ENCODE measurements around the gene SSR3.

SSR3 gene

GRCh38 chr3:156497326-156497725 is 57.6 kb downstream of the SSR3 start:
- TF ChIP-seq ISL1 (CRISPR knock-in tag; IDR thresholded peaks at IDR 0.05) = peak; percentile 83
- no peak for TF ChIP-seq TCF4 (CRISPR knock-in tag; IDR thresholded peaks at IDR 0.05; ENCODE audit: borderline replicate concordance)
- peak; percentile 46 for ATAC-seq

- ATAC-seq = no peak
- TF ChIP-seq ZNF70 (CRISPR knock-in tag; IDR thresholded peaks at IDR 0.05) (no peak), ZFP3 (CRISPR knock-in tag; IDR thresholded peaks at IDR 0.05) (no peak), TCF4 (CRISPR knock-in tag; IDR thresholded peaks at IDR 0.05; ENCODE audit: borderline replicate concordance) (no peak), ESRRG (CRISPR knock-in tag; IDR thresholded peaks at IDR 0.05) (no peak), CSDC2 (CRISPR knock-in tag; IDR thresholded peaks at IDR 0.05) (no peak), RARB (CRISPR knock-in tag; IDR thresholded peaks at IDR 0.05) (no peak), ZC3H10 (CRISPR knock-in tag; IDR thresholded peaks at IDR 0.05) (no peak), ISL1 (CRISPR knock-in tag; IDR thresholded peaks at IDR 0.05) (no peak), ARNTL (CRISPR knock-in tag; IDR thresholded peaks at IDR 0.05; ENCODE audit: borderline replicate concordance, low read depth) (no peak), BACH2 (CRISPR knock-in tag; IDR thresholded peaks at IDR 0.05; ENCODE audit: borderline replicate concordance) (no peak), ZFP30 (CRISPR knock-in tag; IDR thresholded peaks at IDR 0.05) (no peak), PATZ1 (CRISPR knock-in tag; IDR thresholded peaks at IDR 0.05; ENCODE audit: borderline replicate concordance) (no peak), GLIS3 (CRISPR knock-in tag; IDR thresholded peaks at IDR 0.05) (no peak), TSHZ2 (CRISPR knock-in tag; IDR thresholded peaks at IDR 0.05) (no peak), CREB5 (CRISPR knock-in tag; IDR thresholded peaks at IDR 0.05; ENCODE audit: low read depth) (no peak)
Observed at GRCh38 chr3:156495816-156496215, 59.1 kb downstream of the SSR3 start.

GRCh38 chr3:156493887-156494286 is 61.0 kb downstream of the SSR3 start:
- TF ChIP-seq ZFP3 (CRISPR knock-in tag; IDR thresholded peaks at IDR 0.05) (no peak), ZFP30 (CRISPR knock-in tag; IDR thresholded peaks at IDR 0.05) (no peak), TCF4 (CRISPR knock-in tag; IDR thresholded peaks at IDR 0.05; ENCODE audit: borderline replicate concordance) (no peak), GLIS3 (CRISPR knock-in tag; IDR thresholded peaks at IDR 0.05) (no peak), TOX (CRISPR knock-in tag; IDR thresholded peaks at IDR 0.05; ENCODE audit: borderline replicate concordance) (no peak), ARNTL (CRISPR knock-in tag; IDR thresholded peaks at IDR 0.05; ENCODE audit: borderline replicate concordance, low read depth) (no peak), PATZ1 (CRISPR knock-in tag; IDR thresholded peaks at IDR 0.05; ENCODE audit: borderline replicate concordance) (no peak), SNAI2 (CRISPR knock-in tag; IDR thresholded peaks at IDR 0.05) (no peak), CSDC2 (CRISPR knock-in tag; IDR thresholded peaks at IDR 0.05) (no peak), RARB (CRISPR knock-in tag; IDR thresholded peaks at IDR 0.05) (no peak), POU6F1 (CRISPR knock-in tag; IDR thresholded peaks at IDR 0.05; ENCODE audit: borderline replicate concordance, low read depth) (no peak), ZC3H10 (CRISPR knock-in tag; IDR thresholded peaks at IDR 0.05) (no peak), TSHZ2 (CRISPR knock-in tag; IDR thresholded peaks at IDR 0.05) (no peak), ZNF70 (CRISPR knock-in tag; IDR thresholded peaks at IDR 0.05) (no peak), ZNF8 (CRISPR knock-in tag; IDR thresholded peaks at IDR 0.05) (no peak), ISL1 (CRISPR knock-in tag; IDR thresholded peaks at IDR 0.05) (no peak), BACH2 (CRISPR knock-in tag; IDR thresholded peaks at IDR 0.05; ENCODE audit: borderline replicate concordance) (no peak), ESRRG (CRISPR knock-in tag; IDR thresholded peaks at IDR 0.05) (no peak)
- TF ChIP-seq, protein P1, sequence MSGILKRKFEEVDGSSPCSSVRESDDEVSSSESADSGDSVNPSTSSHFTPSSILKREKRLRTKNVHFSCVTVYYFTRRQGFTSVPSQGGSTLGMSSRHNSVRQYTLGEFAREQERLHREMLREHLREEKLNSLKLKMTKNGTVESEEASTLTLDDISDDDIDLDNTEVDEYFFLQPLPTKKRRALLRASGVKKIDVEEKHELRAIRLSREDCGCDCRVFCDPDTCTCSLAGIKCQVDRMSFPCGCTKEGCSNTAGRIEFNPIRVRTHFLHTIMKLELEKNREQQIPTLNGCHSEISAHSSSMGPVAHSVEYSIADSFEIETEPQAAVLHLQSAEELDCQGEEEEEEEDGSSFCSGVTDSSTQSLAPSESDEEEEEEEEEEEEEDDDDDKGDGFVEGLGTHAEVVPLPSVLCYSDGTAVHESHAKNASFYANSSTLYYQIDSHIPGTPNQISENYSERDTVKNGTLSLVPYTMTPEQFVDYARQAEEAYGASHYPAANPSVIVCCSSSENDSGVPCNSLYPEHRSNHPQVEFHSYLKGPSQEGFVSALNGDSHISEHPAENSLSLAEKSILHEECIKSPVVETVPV (CRISPR knock-in tag; IDR thresholded peaks at IDR 0.05) = no peak
- ATAC-seq = no peak

Measured in SK-N-SH treated with all-trans-retinoic acid at 6 μM for 48 hours (cell line).